ENCODE measurements around the gene ADSS1.

DNA sequence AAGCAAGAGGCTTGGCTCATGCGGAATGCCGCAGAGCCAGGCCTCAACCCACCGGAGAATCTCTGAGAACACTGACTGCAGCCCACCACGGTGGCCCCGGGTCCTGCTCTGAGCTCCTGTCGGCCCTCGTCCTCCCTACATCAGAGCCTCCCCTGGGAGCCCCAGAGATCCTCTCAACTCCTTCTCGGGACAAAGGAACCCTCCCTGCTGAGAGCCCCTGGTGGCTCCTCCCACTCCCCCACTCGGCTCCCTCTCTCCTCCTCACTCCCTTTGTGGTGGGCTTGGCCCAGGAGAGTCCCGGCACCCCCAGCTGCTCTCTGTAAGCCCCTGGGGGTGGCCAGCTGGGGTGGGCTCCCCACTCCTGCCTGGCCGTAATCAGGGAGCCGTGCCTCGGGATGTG lies 45.7 kb upstream of the ADSS1 start:
- TF ChIP-seq POLR2A (IDR thresholded peaks at IDR 0.05; ENCODE audit: low read length) (no peak), GATA1 (IDR thresholded peaks at IDR 0.05; ENCODE audit: low read depth, low read length) (no peak)

Data from erythroblast (primary cell).